ENCODE results near the gene KLHL33.

DNA sequence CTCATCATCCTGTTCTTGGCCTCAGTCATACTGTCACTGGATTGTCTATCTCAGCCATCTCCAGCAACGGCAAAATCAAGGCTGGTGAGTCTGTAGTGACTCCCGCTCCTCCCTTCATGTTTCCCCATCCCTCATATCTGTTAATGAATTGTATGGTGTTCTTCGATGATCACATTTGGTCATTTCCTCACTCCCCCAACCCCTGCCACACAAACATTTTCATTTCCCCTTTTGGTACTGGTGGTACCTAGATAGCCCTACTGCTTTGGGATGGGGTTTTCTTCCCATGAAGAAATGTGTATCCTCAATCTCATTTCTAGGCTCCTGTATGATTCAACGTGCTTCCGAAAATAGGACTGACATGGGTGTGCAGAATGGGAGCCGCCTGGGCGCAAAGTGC, 2.7 kb upstream of the KLHL33 start:
- TF ChIP-seq CTCF (IDR thresholded peaks at IDR 0.05) (no peak), POLR2A (IDR thresholded peaks at IDR 0.05; ENCODE audit: low read depth) (no peak), POLR2AphosphoS5 (IDR thresholded peaks at IDR 0.05) (no peak), EP300 (IDR thresholded peaks at IDR 0.05) (no peak)

All from esophagus muscularis mucosa (tissue), 4 donors.